ENCODE measurements around the gene LARGE1.

- TF ChIP-seq CTCF (IDR thresholded peaks at IDR 0.05) (no peak), POLR2AphosphoS5 (IDR thresholded peaks at IDR 0.05) (no peak), POLR2A (IDR thresholded peaks at IDR 0.05) (no peak)
Observed at GRCh38 chr22:33891992-33892391, 28.3 kb downstream of the LARGE1 start.
